NCI-H1048 (cell line): ENCODE measurements around the gene ERBB4.
A peak's percentile ranks its signal among the peaks of the same experiment; 100 is the strongest.

Experiments
- DNase-seq: peaks from one replicate; lab custom pipeline; 2025; lab: John Stamatoyannopoulos, UW

Gene ERBB4

GRCh38 chr2:211823886-211824479 is 714.6 kb downstream of the ERBB4 start:
- no peak for DNase-seq

GRCh38 chr2:211822686-211823335 is 715.8 kb downstream of the ERBB4 start:
- DNase-seq = no peak

GRCh38 chr2:211816754-211817153 is 721.8 kb downstream of the ERBB4 start:
- no peak for DNase-seq

- DNase-seq = no peak
These were observed 726.0 kb downstream of the ERBB4 start for GRCh38 chr2:211812587-211812986.

- DNase-seq = no peak
These were observed 735.9 kb downstream of the ERBB4 start for GRCh38 chr2:211802666-211803065.

GRCh38 chr2:211800001-211800400 is 738.6 kb downstream of the ERBB4 start:
- peak; percentile 26 for DNase-seq

GRCh38 chr2:211798868-211799267 is 739.7 kb downstream of the ERBB4 start:
- DNase-seq = no peak

- DNase-seq = no peak
These were observed 744.9 kb downstream of the ERBB4 start for GRCh38 chr2:211793690-211794089.

GRCh38 chr2:211789982-211790381 is 748.6 kb downstream of the ERBB4 start:
- DNase-seq = no peak

GRCh38 chr2:211766689-211767088 is 771.9 kb downstream of the ERBB4 start:
- peak; percentile 51 for DNase-seq

GRCh38 chr2:211762479-211762878 is 776.1 kb downstream of the ERBB4 start:
- no peak for DNase-seq

- DNase-seq = no peak
These were observed 778.5 kb downstream of the ERBB4 start for GRCh38 chr2:211760103-211760502.

- no peak for DNase-seq
These were observed 782.3 kb downstream of the ERBB4 start for GRCh38 chr2:211756266-211756665.

- no peak for DNase-seq
These were observed 783.4 kb downstream of the ERBB4 start for GRCh38 chr2:211755187-211755586.

- DNase-seq = no peak
These were observed 786.8 kb downstream of the ERBB4 start for GRCh38 chr2:211751848-211752247.

- DNase-seq = no peak
These were observed 790.3 kb downstream of the ERBB4 start for GRCh38 chr2:211748339-211748738.

GRCh38 chr2:211745295-211746097 is 793.1 kb downstream of the ERBB4 start:
- DNase-seq = peak; percentile 35

- no peak for DNase-seq
These were observed 794.2 kb downstream of the ERBB4 start for GRCh38 chr2:211744379-211744778.

GRCh38 chr2:211741966-211742365 is 796.6 kb downstream of the ERBB4 start:
- DNase-seq = no peak

GRCh38 chr2:211737282-211737681 is 801.3 kb downstream of the ERBB4 start:
- DNase-seq = no peak

- no peak for DNase-seq
These were observed 808.4 kb downstream of the ERBB4 start for GRCh38 chr2:211730215-211730614.

- DNase-seq = no peak
These were observed 809.2 kb downstream of the ERBB4 start for GRCh38 chr2:211729433-211729832.

GRCh38 chr2:211724933-211725332 is 813.7 kb downstream of the ERBB4 start:
- no peak for DNase-seq
